MCF 10A (cell line): ENCODE results near the gene LARGE2. TPM values are rescaled to one million over a fixed set of nuclear protein-coding genes. Genes with fewer than 3 reads are reported as not detected.
"Not testable (repeated sequence)": the region's sequence is repeated elsewhere in the genome, so short reads cannot be mapped to it uniquely, and the experiment has no call there.

Source experiments
- BruUV-seq: library from RNA; stranded (reverse); fragments of 400-500 nt; replicated peaks from 2 replicates; lab custom pipeline; 2021; lab: Mats Ljungman, UMichigan
- CTCF ChIA-PET: fragments of 300-600 bp; sonication (Branson Sonifier 250); formaldehyde crosslinking; extraction: SDS; loops from one replicate; lab custom pipeline; 2021; ENCODE audit warnings: antibody characterized with exemption, inconsistent platforms; lab: Yijun Ruan, JAX
- POLR2A ChIA-PET: fragments of 300-600, 350-650 bp; sonication (Branson Sonifier 250); formaldehyde crosslinking; extraction: SDS; loops from one replicate; lab custom pipeline; 2020; ENCODE audit warnings: antibody characterized with exemption, inconsistent platforms; lab: Yijun Ruan, JAX
- DNase-seq: peaks from one replicate; pipeline ENCODE4 v3.0.0-alpha.2; 2018; ENCODE audit not compliant: unreplicated experiment
- H3K27ac Mint-ChIP-seq: one replicate; pipeline ENCODE4 v1.8.0; 2022; ENCODE audit warnings: mild to moderate bottlenecking, low read depth, mixed read lengths; ENCODE audit not compliant: unreplicated experiment
- H3K27me3 Mint-ChIP-seq: one replicate; pipeline ENCODE4 v1.8.0; 2022; ENCODE audit warnings: mixed read lengths; ENCODE audit not compliant: insufficient read depth, unreplicated experiment
- H3K36me3 Mint-ChIP-seq: one replicate; pipeline ENCODE4 v1.8.0; 2022; ENCODE audit warnings: mild to moderate bottlenecking, moderate library complexity, mixed read lengths; ENCODE audit not compliant: insufficient read depth, unreplicated experiment
- H3K4me1 Mint-ChIP-seq: one replicate; pipeline ENCODE4 v1.8.0; 2022; ENCODE audit warnings: mixed read lengths; ENCODE audit not compliant: insufficient read depth, unreplicated experiment
- H3K4me3 Mint-ChIP-seq: one replicate; pipeline ENCODE4 v1.8.0; 2022; ENCODE audit warnings: mild to moderate bottlenecking, moderate library complexity, mixed read lengths; ENCODE audit not compliant: unreplicated experiment
- H3K9me3 Mint-ChIP-seq: one replicate; pipeline ENCODE4 v1.8.0; 2022; ENCODE audit warnings: mixed read lengths; ENCODE audit not compliant: unreplicated experiment
- intact Hi-C: fragments of 100-400 bp; cut with micrococcal nuclease; formaldehyde crosslinking; loops from 2 replicates; pipeline ENCODE4 v1.14.1; 2022
- total RNA-seq: library from RNA; stranded (reverse); gene quantifications from 2 replicates; pipeline ENCODE4 v1.2.3, GENCODE V29; 2022
- TF ChIP-seq, protein P1 (sequence below): fragments of 200-600 bp; IDR thresholded peaks from one replicate; pipeline ENCODE4 v1.8.0; 2022; ENCODE audit warnings: antibody characterized with exemption, mild to moderate bottlenecking; ENCODE audit not compliant: unreplicated experiment

LARGE2 gene
- total RNA-seq, 1 experiment from 2014 or later: 0.91 TPM

- no TSS peak for BruUV-seq
- TF ChIP-seq, protein P1, sequence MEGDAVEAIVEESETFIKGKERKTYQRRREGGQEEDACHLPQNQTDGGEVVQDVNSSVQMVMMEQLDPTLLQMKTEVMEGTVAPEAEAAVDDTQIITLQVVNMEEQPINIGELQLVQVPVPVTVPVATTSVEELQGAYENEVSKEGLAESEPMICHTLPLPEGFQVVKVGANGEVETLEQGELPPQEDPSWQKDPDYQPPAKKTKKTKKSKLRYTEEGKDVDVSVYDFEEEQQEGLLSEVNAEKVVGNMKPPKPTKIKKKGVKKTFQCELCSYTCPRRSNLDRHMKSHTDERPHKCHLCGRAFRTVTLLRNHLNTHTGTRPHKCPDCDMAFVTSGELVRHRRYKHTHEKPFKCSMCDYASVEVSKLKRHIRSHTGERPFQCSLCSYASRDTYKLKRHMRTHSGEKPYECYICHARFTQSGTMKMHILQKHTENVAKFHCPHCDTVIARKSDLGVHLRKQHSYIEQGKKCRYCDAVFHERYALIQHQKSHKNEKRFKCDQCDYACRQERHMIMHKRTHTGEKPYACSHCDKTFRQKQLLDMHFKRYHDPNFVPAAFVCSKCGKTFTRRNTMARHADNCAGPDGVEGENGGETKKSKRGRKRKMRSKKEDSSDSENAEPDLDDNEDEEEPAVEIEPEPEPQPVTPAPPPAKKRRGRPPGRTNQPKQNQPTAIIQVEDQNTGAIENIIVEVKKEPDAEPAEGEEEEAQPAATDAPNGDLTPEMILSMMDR: no peak
- CTCF ChIA-PET: no interaction called here
These were observed 19.7 kb upstream of the LARGE2 start for GRCh38 chr11:45902452-45903380.

GRCh38 chr11:45904309-45904915 is 18.0 kb upstream of the LARGE2 start:
- Mint-ChIP-seq H3K9me3 (no peaks in the 10 kb centered on the region), H3K36me3 (peaks cover 22% of the 10 kb centered on the region), H3K27me3 (no peaks in the 10 kb centered on the region), H3K4me3 (no peak overlapping the region), H3K4me1 (peaks cover 8% of the 10 kb centered on the region), H3K27ac (no peak overlapping the region)
- TF ChIP-seq, protein P1: no peak
- POLR2A ChIA-PET: interaction anchor here (1.2 to 2.7 kb wide), 2 partner anchors 13 to 27 kb away, joined by 3 to 10 read pairs; partner anchors contain the start of gene PEX16
- BruUV-seq: no TSS peak
- CTCF ChIA-PET: interaction anchor here (0.6 kb wide), 1 partner anchor 1322 kb away, joined by 3 read pairs; no protein-coding TSS in a partner anchor
- intact Hi-C loops: no loop called here
- no peak for DNase-seq

More at GRCh38 chr11:45902452-45903380, 19.7 kb upstream of the LARGE2 start:
- Mint-ChIP-seq H3K4me3 (no peak overlapping the region), H3K27me3 (no peaks in the 10 kb centered on the region), H3K27ac (no peak overlapping the region), H3K4me1 (peaks cover 8% of the 10 kb centered on the region), H3K9me3 (no peaks in the 10 kb centered on the region), H3K36me3 (peaks cover 22% of the 10 kb centered on the region)
- DNase-seq: no peak
- intact Hi-C loops: no loop called here
- POLR2A ChIA-PET: no interaction called here

- ChIA-PET CTCF (no interaction called here), POLR2A (interaction anchor here (1.2 to 2.7 kb wide), 3 partner anchors 11 to 26 kb away, joined by 3 to 10 read pairs (median 3); partner anchors contain the start of gene PEX16)
- BruUV-seq: no TSS peak
- TF ChIP-seq, protein P1: no peak
- Mint-ChIP-seq H3K9me3 (no peaks in the 10 kb centered on the region), H3K4me1 (peaks cover 8% of the 10 kb centered on the region), H3K4me3 (no peak overlapping the region), H3K27ac (no peak overlapping the region), H3K27me3 (no peaks in the 10 kb centered on the region), H3K36me3 (peaks cover 22% of the 10 kb centered on the region)
- intact Hi-C loops: no loop called here
- no peak for DNase-seq
These were observed 17.4 kb upstream of the LARGE2 start for GRCh38 chr11:45905095-45905494.

GRCh38 chr11:45905576-45905975 is 16.9 kb upstream of the LARGE2 start:
- CTCF ChIA-PET: interaction anchor here (0.5 kb wide), 1 partner anchor 59 kb away, joined by 3 read pairs; no protein-coding TSS in a partner anchor
- H3K4me3 Mint-ChIP-seq, DNase-seq, H3K27ac Mint-ChIP-seq, BruUV-seq, intact Hi-C loops, H3K27me3 Mint-ChIP-seq, H3K9me3 Mint-ChIP-seq, H3K4me1 Mint-ChIP-seq: not testable (repeated sequence)
- peaks cover 25% of the 10 kb centered on the region for H3K36me3 Mint-ChIP-seq
- POLR2A ChIA-PET: interaction anchor here (1.8 to 2.7 kb wide), 2 partner anchors 10 to 12 kb away, joined by 3 to 10 read pairs; partner anchors contain the start of gene PEX16
